Heart left ventricle (tissue), 16 donors: Measurements from ENCODE around the gene FAM234A. TPM values are rescaled to one million over a fixed set of nuclear protein-coding genes. Genes with fewer than 3 reads are reported as not detected.
"Not testable (repeated sequence)": the region's sequence is repeated elsewhere in the genome, so short reads cannot be mapped to it uniquely, and the experiment has no call there.

Experiments
- ATAC-seq, 4 donors: fragments of 200-7000 bp; cut with Tn5 transposase; one replicate each; pipeline ENCODE4 v1.9.1; 2020 to 2022; ENCODE audit warnings: moderate library complexity in 4 of 4, mild to moderate bottlenecking in 3 of 4, moderate number of reproducible peaks in 1 of 4
- DNase-seq, 5 donors: peaks; one replicate each; pipeline ENCODE4 v3.0.0-alpha.2; 2020
- H3K27ac ChIP-seq, 12 donors: fragments of 200-600 bp; sonication (generic) in 4 of 12; one replicate each; pipeline versions ENCODE4 v1.5.0 to v1.8.0; 2016 to 2022; ENCODE audit warnings: mild to moderate bottlenecking in 2 of 12
- H3K27me3 ChIP-seq, 9 donors: fragments of 200-600 bp; sonication (generic) in 2 of 9; one replicate each; pipeline versions ENCODE4 v1.5.1 to v1.8.0; 2016 to 2022; ENCODE audit warnings: mild to moderate bottlenecking in 3 of 9
- H3K36me3 ChIP-seq, 9 donors: fragments of 200-600 bp; sonication (generic) in 2 of 9; one replicate each; pipeline versions ENCODE4 v1.5.0 to v1.8.0; 2018 to 2022; ENCODE audit warnings: mild to moderate bottlenecking in 2 of 9
- H3K4me1 ChIP-seq, 12 donors: fragments of 200-600 bp; sonication (generic) in 4 of 12; one replicate each; pipeline versions ENCODE4 v1.5.0 to v1.8.0; 2016 to 2022; ENCODE audit warnings: mild to moderate bottlenecking in 3 of 12
- H3K4me3 ChIP-seq, 12 donors: fragments of 200-600 bp; sonication (generic) in 4 of 12; one replicate each; pipeline versions ENCODE4 v1.5.0 to v1.8.0; 2017 to 2022; ENCODE audit warnings: mild to moderate bottlenecking in 9 of 12, moderate library complexity in 4 of 12
- H3K9me3 ChIP-seq, 12 donors: fragments of 200-600 bp; sonication (generic) in 4 of 12; one replicate each; pipeline versions ENCODE4 v1.5.0 to v1.8.0; 2016 to 2022; ENCODE audit warnings: mild to moderate bottlenecking in 1 of 12
- POLR2A ChIP-seq, 2 donors: fragments of 450-650 bp; IDR thresholded peaks; one replicate each; pipeline ENCODE4 v1.6.1; 2017; ENCODE audit warnings: antibody characterized with exemption in 2 of 2, mild to moderate bottlenecking in 2 of 2, moderate library complexity in 2 of 2
- WGBS, 4 donors: extraction: QIAGEN DNeasy Blood & Tissue Kit in 2 of 4; methylation state at CpG; one replicate each; pipeline versions ENCODE4 v1.1.5 to v1.1.7; 2013 to 2018; 5-methylcytosine and 5-hydroxymethylcytosine counted together
- intact Hi-C, 10 donors: fragments of 100-400 bp; cut with DNase I; formaldehyde crosslinking; loops; one replicate each; pipeline versions ENCODE4 v1.11.1 to v1.14.2; 2022
- polyA plus RNA-seq, 2 donors: library from polyadenylated mRNA; stranded (reverse); fragments of 200-250 nt; gene quantifications; one replicate each; pipeline ENCODE4 v1.2.3, GENCODE V29; 2013
- total RNA-seq, 9 donors: library from RNA; depleted of rRNA in 2 of 9; stranded (reverse); fragments of >200 nt in 2 of 9; fragmentation: NEBNext Ultra II Directional in 3 of 9; extraction: Animal tissue kit (Norgen Biotek cat#: 25700) in 3 of 9; gene quantifications; one replicate each; pipeline versions ENCODE4 v1.1.0 to v1.2.4, GENCODE V29; 2016 to 2023
- TF ChIP-seq, protein P1 (sequence below), 12 donors: fragments of 200-600 bp; sonication (generic) in 4 of 12; IDR thresholded peaks; one replicate each; pipeline versions ENCODE4 v1.5.0 to v1.8.0; 2018 to 2022; ENCODE audit warnings: antibody characterized with exemption in 12 of 12, mild to moderate bottlenecking in 5 of 12
- donor health status: ischemic (EF 13 %, LVEDD 7.1; RV severe dilation, severe dysfunction).
- donor health status: healthy with polysubstance abuse.
- donor health status: DM: no; HTN: yes; CAD: no.
- donor health status: DM: no; HTN: no; CAD: no.
- donor health status: ischemic (EF 25% LVEDD 6.9; RV normal size, moderate dysfunction).
- donor health status: ischemic (EF 25% LVEDD 5.7; RV mildly dilated, moderate dysfunction).
- donor health status: healthy.
- donor health status: DM: yes; HTN: yes; CAD: no.
- donor health status: ischemic (EF 35%, LVEDD 5.7; RV mildly dilated, moderate dysfunction).
- donor health status: nonischemic (EF 11% LVEDD 7.7; RV severe dilation, severe dysfunction).
- donor health status: DM: yes; HTN: yes; CAD: no.
- donor health status: PGD.
- donor health status: ischemic (EF 29% LVEDD 5.4; RV normal size, mild dysfunction).
- donor health status: nonischemic (EF 23%, LVEDD 6.1; RV moderate dilation, normal function).

FAM234A gene
- total and polyA plus RNA-seq, 11 donors: 110 to 201 (median 146) TPM

DNA sequence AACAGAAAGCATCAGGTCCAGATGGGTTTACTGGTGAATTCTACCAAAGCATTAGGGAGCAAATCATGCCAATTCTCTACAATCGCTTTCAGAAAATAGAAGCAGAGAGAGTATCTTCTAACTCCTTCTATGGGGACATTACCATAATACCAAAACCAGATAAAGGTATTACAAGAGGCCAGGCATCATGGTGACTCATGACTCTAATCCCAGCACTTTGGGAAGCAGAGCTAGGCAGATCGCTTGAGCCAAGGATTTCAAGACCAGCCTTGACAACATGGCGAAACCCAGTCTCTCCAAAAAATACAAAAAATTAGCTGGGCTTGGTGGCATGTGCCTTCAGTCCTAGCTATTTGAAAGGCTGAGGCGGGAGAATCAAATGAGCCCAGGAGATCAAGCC, 31.4 kb upstream of the FAM234A start:
- DNase-seq (no peak), ATAC-seq (no peak)
- TF ChIP-seq, protein P1, sequence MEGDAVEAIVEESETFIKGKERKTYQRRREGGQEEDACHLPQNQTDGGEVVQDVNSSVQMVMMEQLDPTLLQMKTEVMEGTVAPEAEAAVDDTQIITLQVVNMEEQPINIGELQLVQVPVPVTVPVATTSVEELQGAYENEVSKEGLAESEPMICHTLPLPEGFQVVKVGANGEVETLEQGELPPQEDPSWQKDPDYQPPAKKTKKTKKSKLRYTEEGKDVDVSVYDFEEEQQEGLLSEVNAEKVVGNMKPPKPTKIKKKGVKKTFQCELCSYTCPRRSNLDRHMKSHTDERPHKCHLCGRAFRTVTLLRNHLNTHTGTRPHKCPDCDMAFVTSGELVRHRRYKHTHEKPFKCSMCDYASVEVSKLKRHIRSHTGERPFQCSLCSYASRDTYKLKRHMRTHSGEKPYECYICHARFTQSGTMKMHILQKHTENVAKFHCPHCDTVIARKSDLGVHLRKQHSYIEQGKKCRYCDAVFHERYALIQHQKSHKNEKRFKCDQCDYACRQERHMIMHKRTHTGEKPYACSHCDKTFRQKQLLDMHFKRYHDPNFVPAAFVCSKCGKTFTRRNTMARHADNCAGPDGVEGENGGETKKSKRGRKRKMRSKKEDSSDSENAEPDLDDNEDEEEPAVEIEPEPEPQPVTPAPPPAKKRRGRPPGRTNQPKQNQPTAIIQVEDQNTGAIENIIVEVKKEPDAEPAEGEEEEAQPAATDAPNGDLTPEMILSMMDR (IDR thresholded peaks at IDR 0.05): no peak
- TF ChIP-seq POLR2A (IDR thresholded peaks at IDR 0.05): no peak
- H3K27me3 ChIP-seq: no peaks in the 10 kb centered on the region
- H3K4me3 ChIP-seq: no peak overlapping the region
- no peaks in the 10 kb centered on the region for H3K4me1 ChIP-seq
- H3K9me3 ChIP-seq: no peaks in the 10 kb centered on the region
- peaks cover 0 to 98% (median 96%) of the 10 kb centered on the region in 9 donors for H3K36me3 ChIP-seq
- intact Hi-C loops: no loop called here
- H3K27ac ChIP-seq: no peak overlapping the region
- WGBS, 4 donors: 94 to 100% (median 99%) methylated on average over 4 of the region's 4 CpGs

DNA sequence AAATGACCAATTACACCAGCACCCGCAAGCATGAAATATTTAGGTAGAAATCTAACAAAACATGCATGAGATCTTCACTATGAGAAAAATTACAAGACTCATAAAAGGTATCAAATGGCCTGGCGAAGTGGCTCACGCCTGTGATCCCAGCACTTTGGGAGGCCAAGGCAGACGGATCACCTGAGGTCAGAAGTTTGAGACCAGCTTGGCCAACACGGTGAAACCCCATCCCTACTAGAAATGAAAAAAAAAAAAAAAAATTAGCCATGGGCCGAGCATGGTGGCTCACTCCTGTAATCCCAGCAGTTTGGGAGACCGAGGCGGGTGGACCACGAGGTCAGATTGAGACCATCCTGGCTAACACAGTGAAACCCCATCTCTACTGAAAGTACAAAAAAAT, 30.6 kb upstream of the FAM234A start:
- intact Hi-C loops, H3K9me3 ChIP-seq, H3K4me1 ChIP-seq, DNase-seq, H3K27ac ChIP-seq, ATAC-seq, H3K27me3 ChIP-seq, H3K4me3 ChIP-seq: not testable (repeated sequence)
- 88 to 97% (median 94%) methylated on average over 9 of the region's 9 CpGs for WGBS, 4 donors
- H3K36me3 ChIP-seq: peaks cover 0 to 98% (median 96%) of the 10 kb centered on the region in 9 donors

DNA sequence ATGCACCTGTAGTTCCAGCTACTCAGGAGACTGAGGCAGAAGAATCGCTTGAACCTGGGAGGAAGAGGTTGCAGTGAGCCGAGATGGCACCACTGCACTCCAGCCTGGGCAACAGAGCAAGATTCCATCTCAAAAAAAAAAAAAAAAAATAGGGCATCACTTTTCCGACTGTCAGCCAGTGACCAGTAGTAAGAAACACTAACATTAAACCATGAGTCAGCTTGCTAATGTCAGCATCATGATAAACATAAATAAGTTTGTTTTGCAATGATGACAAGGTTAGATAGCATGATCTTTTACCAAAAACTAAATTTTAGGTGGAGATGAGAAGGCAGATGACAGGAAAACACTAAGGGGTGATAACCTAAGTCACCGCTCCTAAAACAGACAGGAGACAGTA, 25.3 kb upstream of the FAM234A start:
- H3K4me3 ChIP-seq: not testable (repeated sequence)
- peaks cover 0 to 100% (median 99%) of the 10 kb centered on the region in 9 donors for H3K36me3 ChIP-seq

DNA sequence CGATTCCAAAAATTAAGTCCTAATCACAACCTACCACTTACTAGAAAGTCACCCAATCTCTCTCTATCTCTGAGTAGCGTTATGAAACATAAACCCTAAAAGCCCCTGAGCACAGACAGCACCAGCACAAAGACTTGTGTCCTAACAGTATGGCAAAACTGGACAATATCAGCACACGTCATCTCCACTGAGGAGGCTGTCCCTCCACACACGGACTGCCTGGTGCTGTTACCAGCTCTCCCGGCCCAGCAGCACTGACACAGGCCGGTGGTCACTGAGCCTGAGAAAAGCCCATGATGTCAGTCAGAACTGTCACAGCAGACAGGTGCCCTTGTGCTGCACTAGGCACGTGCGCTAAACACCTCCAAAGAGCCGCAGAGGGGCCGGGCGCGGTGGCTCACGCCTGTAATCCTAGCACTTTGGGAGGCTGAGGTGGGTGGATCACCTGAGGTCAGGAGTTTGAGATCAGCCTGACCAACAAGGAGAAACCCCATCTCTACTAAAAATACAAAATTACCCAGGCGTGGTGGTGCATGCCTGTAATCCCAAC, 22.9 kb upstream of the FAM234A start:
- 82 to 87% (median 83%) methylated on average over 12 to 14 of the region's 14 CpGs for WGBS, 4 donors
- intact Hi-C loops, H3K9me3 ChIP-seq, H3K27ac ChIP-seq, H3K4me3 ChIP-seq, H3K27me3 ChIP-seq, DNase-seq: not testable (repeated sequence)
- ATAC-seq: peak in 3 of 4 donors; percentile 22 to 50 (median 39)
- Histone ChIP-seq H3K36me3 (peaks cover 0 to 100% (median 99%) of the 10 kb centered on the region in 9 donors), H3K4me1 (peaks cover 0 to 20% (median 7%) of the 10 kb centered on the region in 12 donors)

More for the DNA sequence above, 25.3 kb upstream of the FAM234A start:
- ATAC-seq, H3K27me3 ChIP-seq, H3K27ac ChIP-seq, H3K9me3 ChIP-seq, DNase-seq, intact Hi-C loops: not testable (repeated sequence)
- WGBS, 4 donors: 88 to 93% (median 89%) methylated on average over 4 of the region's 4 CpGs
- peaks cover 0 to 20% (median 7%) of the 10 kb centered on the region in 12 donors for H3K4me1 ChIP-seq

DNA sequence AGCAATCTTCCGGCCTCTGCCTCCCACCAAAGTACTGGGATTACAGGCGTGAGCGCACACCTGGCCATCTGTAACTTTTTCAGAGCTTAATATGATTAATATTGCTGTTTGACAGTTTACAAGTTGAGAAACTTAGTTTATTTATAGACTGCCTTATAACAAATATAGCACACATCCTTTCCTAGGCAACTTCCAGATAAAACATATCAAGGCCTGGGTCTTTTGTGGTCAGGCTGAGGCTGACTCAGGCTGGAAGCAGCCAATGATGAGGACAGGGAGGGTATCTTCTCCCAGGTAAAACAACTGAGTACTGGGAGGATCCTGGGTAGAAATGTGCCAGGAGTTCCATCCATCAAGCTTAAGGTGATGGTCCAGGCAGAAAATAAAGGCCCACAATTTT, 21.6 kb upstream of the FAM234A start:
- H3K36me3 ChIP-seq: peaks cover 0 to 100% (median 99%) of the 10 kb centered on the region in 9 donors
- intact Hi-C loops: no loop called here
- H3K4me3 ChIP-seq: no peak overlapping the region
- peaks cover 0 to 20% (median 7%) of the 10 kb centered on the region in 12 donors for H3K4me1 ChIP-seq
- WGBS, 4 donors: 81 to 89% (median 85%) methylated on average over 3 of the region's 3 CpGs
- no peaks in the 10 kb centered on the region for H3K27me3 ChIP-seq
- ATAC-seq (peak in 3 of 4 donors; percentile 53 to 80 (median 73)), DNase-seq (no peak)
- peak overlapping the region in 5 of 12 donors; percentile 15 to 42 (median 21) for H3K27ac ChIP-seq
- H3K9me3 ChIP-seq: no peaks in the 10 kb centered on the region
- no peak for TF ChIP-seq POLR2A (IDR thresholded peaks at IDR 0.05)
- TF ChIP-seq, protein P1 (IDR thresholded peaks at IDR 0.05): no peak

DNA sequence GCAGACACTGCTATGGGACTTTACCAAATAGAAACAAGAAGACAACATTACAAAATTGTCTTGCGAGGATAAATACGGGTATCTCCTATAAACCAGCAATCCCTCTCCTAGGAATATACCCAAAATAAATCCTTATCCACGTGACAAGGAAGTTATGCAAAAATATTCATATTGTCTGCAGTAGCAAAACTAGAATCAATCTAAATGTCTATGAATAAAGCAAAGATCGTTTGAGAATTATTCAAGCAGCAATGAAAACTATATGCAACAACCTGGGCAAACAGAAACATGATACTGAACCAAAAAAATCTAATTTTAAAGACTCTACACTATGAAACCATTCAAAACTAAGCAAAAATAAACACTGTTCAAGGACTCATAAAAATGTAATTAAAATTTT, 14.6 kb upstream of the FAM234A start:
- no peak overlapping the region for H3K27ac ChIP-seq
- whole genome bisulfite sequencing, 4 donors: 67 to 75% (median 70%) methylated on average over 4 of the region's 4 CpGs
- ATAC-seq (no peak), DNase-seq (no peak)
- TF ChIP-seq, protein P1 (IDR thresholded peaks at IDR 0.05): no peak
- TF ChIP-seq POLR2A (IDR thresholded peaks at IDR 0.05): no peak
- peaks cover 0 to 4% (median 0%) of the 10 kb centered on the region in 12 donors for H3K4me1 ChIP-seq
- intact Hi-C loops: loop anchor here in 2 of 10 donors (10.0 kb wide), 1 partner anchor 135 kb away; the partner anchor contains the start of gene AXIN1 (in 2 of the 2)
- no peaks in the 10 kb centered on the region for H3K9me3 ChIP-seq
- H3K27me3 ChIP-seq: no peaks in the 10 kb centered on the region
- H3K4me3 ChIP-seq: no peak overlapping the region
- peaks cover 0 to 100% (median 100%) of the 10 kb centered on the region in 9 donors for H3K36me3 ChIP-seq
